ENCODE results near the gene BANF2. TPM values are rescaled to one million over a fixed set of nuclear protein-coding genes. Genes with fewer than 3 reads are reported as not detected.
A peak's percentile ranks its signal among the peaks of the same experiment; 100 is the strongest.

BANF2 gene
- total RNA-seq, 1 donor from 2014 or later = not detected

- no peak for DNase-seq (ENCODE audit: low read depth, low spot score)
Observed at GRCh38 chr20:17732907-17733521, 33.2 kb downstream of the BANF2 start.

DNA sequence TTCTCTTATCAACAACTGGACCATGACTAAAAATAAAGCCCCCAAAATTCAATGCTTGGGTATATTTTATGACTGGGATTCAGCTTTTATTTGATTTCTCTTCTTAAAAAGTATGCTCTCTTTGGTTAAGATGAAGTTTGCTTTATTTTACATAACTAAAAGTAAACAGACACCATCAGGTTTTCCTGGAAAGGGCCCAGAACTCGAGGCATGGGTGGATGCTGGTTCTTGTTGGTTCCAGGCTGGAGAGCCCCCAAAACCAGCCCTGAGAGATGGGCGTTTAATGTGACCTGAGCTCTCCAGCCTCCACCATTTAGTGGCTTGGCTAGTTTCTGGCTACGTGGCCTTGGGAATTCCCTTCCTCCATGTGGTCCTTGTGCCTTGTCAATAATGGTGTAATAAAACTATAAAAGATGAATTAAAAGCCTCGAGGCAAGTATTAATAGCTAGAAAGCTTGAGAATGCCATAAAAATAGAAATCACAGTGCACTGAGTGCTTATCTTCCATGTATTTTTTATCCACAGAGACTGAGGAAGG, 34.1 kb downstream of the BANF2 start:
- DNase-seq (ENCODE audit: low read depth, low spot score) = no peak

- DNase-seq (ENCODE audit: low read depth, low spot score) = no peak
Observed at GRCh38 chr20:17734374-17734773, 34.6 kb downstream of the BANF2 start.

DNA sequence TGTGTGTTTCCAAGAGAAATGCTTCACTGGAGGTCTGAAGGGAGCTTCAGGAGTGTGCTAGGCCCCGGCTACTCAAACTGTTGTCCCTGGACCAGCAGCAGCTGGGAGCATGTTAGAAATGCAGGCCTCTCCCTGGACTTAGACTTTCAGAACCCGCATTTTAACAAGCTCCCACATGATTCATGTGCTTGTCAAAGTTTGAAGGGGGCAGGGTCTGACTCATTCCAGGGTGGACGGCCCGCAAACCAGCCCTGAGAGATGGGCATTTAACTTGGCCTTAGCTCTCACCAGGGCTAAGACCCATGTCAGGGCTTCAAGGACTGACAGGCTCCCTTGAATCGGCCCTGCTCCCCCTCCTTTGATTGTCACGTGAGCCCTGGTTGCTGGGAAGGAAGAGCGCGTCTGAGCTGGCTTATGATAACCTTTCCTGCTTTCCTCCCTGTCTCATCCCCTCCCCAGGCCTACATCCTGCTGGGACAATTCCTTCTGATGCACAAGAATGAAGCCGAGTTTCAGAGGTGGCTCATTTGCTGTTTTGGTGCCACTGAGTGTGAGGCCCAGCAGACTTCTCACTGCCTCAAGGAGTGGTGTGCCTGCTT, 35.5 kb downstream of the BANF2 start:
- no peak for DNase-seq (ENCODE audit: low read depth, low spot score)

- no peak for DNase-seq (ENCODE audit: low read depth, low spot score)
Observed at GRCh38 chr20:17735959-17736621, 36.3 kb downstream of the BANF2 start.

DNA sequence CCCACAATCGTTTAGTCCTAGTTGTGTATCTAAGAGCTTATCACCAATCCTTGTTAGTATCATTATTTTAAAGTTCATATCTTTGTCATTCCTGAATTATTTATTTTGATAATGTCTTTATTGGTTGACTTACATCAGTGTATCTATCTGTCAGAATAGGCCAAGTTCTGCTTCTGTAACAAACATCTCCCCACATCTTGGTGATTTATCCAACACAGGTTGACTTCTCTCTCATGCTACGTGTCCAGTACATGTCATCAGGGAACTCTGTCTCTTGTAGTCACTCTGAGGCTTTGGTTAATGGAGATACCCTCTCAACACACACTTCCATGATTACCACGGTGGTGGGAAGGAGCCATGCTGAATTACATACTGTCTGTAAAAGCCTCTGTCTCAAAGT, 38.4 kb downstream of the BANF2 start:
- no peak for DNase-seq (ENCODE audit: low read depth, low spot score)

DNA sequence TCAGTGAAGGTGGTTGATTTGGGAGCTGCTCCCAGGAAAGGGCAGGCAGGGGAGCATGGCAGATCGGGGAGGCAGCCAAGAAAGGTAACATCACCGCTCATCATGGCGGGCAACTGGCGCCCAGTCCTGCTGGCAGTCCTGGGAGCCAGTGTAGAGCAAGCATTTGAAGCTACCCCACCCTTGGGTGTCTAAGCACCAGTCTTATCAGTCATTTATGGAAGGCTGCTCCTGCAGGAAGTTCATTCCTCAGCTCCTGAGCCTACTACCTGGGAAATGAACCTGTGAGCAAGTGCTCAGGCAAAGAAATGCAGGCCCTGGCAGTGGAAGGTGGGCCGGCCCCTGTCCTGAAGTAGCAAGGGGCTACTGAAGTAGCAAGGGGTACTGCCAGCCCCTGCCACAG, 41.5 kb downstream of the BANF2 start:
- DNase-seq (ENCODE audit: low read depth, low spot score) = no peak

DNA sequence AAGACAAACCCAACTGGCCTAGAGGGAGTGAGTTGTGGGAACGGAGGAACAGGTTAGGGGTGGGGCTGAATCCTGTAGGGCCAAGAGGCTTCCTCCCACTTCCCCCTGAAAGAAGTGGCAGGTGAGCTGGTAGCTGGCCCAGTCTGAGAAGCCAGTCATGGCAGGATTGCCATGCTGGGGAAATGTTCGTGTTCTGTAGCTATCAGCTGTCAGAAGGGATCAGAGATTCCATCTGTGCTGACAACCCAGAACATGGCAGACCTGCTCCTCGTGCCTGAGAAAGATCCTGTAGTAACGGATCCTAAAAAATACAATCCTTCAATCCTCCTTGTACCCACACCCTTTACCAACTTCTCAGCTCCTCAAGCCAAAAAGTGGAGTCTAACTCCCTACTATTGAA, 43.0 kb downstream of the BANF2 start:
- DNase-seq (ENCODE audit: low read depth, low spot score) = no peak

DNA sequence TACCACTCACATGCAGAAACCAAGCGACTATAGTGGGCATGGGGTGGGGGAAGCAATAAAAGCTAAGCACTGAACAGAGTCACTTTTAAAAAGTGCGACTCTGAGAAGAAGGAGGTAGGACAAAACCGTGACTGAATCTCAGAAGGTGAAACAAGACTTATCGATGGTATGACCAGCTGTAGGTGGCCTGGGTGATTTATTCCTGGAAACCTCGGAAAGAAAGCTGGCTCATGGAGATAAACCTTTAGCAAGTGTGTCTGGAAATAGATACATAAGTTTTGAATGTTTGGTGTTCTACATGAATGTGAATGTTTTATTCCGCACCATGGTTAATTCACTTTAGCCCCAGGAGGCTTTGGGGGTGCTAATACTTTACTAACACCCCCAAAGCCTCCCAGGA, 43.9 kb downstream of the BANF2 start:
- no peak for DNase-seq (ENCODE audit: low read depth, low spot score)

DNA sequence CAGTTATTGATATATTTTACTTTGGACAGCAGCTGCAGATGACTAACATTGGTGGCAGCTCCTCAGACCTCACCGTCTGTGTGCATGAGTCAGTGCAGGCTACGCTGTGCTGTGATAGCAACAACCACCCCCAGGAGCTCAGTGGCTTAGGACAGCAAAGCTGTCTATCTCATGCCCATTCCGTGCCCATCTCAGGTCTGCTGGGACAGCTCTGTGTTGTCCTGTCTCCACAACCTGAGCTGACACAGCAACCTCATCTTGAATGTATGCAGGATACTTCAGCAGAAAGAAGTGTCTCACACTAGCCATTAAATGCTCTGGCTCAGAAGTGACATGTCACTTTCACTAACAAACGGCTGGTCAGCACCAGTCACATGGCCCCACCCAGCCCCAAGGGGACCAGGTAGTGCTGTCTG, 47.7 kb downstream of the BANF2 start:
- DNase-seq (ENCODE audit: low read depth, low spot score) = peak; percentile 69

DNA sequence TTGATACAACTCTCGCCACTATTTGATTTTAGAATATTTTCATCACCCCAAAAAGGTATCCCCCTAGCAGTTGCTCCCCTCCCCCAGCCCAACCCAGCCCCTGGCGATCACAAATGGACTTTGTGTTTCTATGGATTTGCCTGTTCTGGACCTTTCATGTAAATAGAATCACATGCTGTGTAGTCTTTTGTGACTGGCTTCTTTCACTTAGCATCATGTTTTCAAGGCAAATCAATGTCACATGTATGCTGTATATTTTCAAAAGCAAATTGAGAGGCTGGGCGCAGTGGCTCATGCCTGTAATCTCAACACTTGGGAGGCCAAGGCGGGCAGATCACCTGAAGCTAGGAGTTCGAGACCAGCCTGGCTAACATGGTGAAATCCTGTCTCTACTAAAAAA, 48.5 kb downstream of the BANF2 start:
- no peak for DNase-seq (ENCODE audit: low read depth, low spot score)

DNA sequence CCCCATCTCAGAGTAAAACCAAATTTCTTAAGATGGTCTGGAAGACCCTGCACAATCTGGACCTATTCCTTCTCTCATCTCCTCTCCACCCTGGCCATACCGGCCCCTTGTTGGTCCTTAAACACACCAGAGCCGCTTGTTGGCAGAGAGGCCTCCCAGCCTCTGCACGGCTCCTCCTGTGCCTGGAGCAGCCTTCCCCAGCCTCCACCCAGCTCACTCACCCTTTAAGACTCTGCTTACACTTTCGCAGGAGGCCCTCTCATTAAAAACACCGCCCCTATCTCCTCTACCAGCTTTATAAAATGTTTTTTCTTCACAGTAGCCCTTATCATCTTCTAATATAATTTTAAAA, 49.8 kb downstream of the BANF2 start:
- DNase-seq (ENCODE audit: low read depth, low spot score) = no peak

DNA sequence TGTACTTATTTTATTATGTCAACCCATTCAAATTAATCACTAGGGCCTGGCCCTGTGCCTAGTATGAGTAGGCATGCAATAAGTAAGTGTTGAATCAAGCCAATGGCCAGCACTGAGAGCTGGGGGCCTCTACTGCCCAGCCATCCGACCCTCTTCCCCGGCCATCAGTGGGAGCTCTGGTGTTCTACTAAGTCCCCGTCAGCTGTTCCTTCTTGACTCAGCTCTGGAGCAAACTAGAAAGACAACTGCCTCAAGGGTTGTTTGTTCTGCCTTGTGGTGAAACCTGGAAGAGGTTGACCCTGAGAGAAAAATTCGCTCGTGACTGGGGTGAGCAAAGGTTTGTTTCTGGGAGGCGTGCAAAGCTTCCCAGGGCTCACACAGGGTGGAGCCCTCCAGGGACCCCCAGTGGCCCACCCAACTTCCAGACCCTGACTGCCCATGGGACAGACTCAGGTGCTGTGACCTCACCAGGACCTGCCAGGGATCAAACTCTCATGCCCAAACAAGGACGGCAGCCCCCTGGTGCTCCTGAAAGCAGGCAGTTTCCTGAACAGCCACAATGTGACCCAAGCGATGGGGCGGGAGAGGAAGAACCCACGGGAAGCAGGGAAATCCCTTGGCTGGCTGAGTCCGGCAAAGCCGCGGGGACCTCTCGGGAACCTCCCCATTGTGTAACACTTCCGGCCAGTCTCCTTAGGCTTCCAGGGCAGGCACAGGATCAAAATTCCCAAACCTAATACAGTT, 50.4 kb downstream of the BANF2 start:
- DNase-seq (ENCODE audit: low read depth, low spot score) = peak; percentile 80

GRCh38 chr20:17750722-17751045, 50.9 kb downstream of the BANF2 start:
- no peak for DNase-seq (ENCODE audit: low read depth, low spot score)

DNA sequence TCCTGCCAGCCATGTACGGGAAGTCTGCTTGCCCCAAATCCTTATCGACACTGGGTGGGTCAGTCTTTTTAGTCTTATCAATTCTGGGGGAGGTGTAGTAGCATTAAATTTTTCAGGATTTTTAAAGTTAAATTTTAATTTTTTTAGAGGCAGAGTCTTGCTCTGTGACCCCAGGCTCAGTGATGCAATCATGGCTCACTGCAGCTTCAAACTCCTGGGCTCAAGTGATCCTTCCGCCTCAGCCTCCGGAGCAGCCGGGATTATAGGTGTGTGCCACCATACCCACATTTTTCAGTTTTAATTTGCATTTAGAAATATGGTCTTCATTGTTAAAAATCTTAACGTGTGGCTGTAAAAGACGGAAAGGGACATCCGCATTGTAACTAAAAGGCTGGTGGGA, 51.9 kb downstream of the BANF2 start:
- no peak for DNase-seq (ENCODE audit: low read depth, low spot score)

DNA sequence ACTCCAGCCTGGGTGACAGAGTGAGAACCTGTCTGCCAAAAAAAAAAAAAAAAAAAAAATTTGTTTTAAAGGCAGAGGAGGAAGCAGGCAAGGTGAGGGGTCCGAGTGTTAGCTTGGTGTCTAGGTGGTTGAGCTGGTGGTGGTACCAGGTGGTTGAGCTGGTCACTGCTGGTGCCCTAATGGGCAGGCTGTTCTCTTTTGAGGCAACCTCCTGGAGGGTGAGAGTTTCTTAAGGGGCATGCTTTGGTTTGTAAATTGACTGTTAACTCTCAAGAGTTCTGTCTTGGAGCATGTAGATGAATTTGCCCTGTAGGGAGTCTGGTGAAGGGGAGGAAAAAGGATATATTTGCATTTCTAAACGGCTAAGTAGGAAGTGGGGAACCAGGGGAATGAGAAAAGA, 52.7 kb downstream of the BANF2 start:
- DNase-seq (ENCODE audit: low read depth, low spot score) = no peak

DNA sequence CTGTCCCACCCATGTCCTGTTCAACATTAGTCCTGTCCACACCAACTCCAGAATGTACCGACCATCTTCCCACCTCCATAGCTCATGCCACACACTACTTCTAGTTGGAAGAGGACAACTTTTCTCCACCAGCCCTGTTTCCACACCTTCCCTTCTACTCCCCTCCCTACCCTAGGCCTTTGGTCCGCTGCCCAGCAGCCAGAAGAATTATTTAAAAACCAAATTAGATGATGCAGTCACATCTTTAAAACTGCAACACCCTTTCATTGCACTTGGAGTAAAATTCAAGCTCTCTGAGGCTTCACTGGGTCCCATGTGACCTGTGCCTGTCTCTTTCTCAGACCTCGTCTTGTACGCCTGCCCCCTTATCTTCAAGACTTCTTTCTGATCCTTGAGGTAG, 53.8 kb downstream of the BANF2 start:
- no peak for DNase-seq (ENCODE audit: low read depth, low spot score)

GRCh38 chr20:17756529-17756928, 56.8 kb downstream of the BANF2 start:
- no peak for DNase-seq (ENCODE audit: low read depth, low spot score)

DNA sequence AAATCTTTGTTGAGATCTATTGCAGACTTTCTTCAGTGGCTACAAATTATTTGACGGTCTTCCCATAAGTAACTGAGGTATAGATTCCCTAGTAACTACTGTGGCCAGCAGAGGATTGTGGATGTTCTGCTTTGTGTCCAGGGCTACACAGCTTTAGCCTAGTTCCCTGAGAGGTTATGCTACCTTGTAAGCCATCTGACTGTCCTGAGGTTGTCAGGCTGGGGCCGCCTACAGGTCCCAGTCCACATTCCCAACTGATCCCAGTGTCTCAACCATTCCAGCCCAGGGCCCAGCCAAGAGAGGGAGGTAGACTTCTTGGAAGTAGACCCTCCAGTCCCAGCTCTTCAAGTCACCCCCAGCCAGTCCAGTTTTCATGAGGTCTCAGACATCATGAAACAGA, 57.7 kb downstream of the BANF2 start:
- DNase-seq (ENCODE audit: low read depth, low spot score) = no peak

- no peak for DNase-seq (ENCODE audit: low read depth, low spot score)
Observed at GRCh38 chr20:17758010-17758409, 58.2 kb downstream of the BANF2 start.

- no peak for DNase-seq (ENCODE audit: low read depth, low spot score)
Observed at GRCh38 chr20:17758512-17758911, 58.7 kb downstream of the BANF2 start.

GRCh38 chr20:17759449-17759848, 59.7 kb downstream of the BANF2 start:
- no peak for DNase-seq (ENCODE audit: low read depth, low spot score)

Data from pulmonary artery endothelial cell (primary cell).